Raji (cell line): ENCODE measurements around the gene MCC.

Source experiments
- POLR2A ChIP-seq: IDR thresholded peaks from 2 replicates; pipeline ENCODE4 v1.6.1; 2011; ENCODE audit warnings: low read depth, low read length, control low read depth; ENCODE audit not compliant: insufficient read depth

MCC gene

DNA sequence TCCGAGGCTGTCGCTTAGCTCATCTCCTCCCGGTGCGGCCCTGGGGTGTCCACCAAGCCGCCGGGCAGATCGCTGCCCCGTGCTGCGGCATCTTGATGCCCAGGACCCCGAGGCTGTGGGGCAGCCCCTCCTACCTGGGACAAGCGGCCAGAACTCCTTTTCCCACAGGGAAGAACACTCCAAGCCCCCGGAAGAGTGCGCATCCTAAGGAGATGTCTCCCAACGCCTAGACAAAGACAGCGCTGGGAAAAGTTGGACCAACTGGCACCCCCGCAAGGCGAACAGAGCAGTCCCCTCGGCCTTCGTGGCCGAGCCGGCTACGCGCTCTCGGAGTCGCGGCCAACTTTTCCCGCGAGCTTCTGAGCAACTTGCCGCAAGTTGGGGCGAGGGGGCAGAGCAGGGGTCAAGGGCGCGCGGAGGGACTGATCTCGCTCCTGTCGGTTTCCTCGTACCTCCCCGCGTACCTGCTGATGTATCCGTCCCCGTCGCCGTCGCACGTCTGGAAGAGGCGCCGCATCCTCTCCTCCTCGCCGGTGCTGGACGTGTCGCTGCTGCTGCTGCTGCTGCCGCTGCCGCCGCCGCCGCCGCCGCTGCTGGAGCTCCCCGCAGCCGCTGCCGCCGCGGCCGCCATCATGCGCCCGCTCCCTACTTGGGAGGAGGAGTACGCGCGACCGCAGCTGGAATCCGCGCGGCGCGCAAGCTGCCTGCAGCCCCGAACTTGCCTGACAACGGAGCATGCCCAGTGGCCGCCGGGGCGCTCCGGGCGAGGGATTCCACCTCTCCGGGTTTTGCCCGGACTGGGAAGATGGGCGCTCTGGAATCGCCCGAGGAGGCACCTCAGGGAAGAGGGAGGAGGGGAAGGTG is at the start of gene MCC:
TSS of gene MCC (minus strand) at position 673 of the 864 bp plus-strand sequence.
- no peak for TF ChIP-seq POLR2A

DNA sequence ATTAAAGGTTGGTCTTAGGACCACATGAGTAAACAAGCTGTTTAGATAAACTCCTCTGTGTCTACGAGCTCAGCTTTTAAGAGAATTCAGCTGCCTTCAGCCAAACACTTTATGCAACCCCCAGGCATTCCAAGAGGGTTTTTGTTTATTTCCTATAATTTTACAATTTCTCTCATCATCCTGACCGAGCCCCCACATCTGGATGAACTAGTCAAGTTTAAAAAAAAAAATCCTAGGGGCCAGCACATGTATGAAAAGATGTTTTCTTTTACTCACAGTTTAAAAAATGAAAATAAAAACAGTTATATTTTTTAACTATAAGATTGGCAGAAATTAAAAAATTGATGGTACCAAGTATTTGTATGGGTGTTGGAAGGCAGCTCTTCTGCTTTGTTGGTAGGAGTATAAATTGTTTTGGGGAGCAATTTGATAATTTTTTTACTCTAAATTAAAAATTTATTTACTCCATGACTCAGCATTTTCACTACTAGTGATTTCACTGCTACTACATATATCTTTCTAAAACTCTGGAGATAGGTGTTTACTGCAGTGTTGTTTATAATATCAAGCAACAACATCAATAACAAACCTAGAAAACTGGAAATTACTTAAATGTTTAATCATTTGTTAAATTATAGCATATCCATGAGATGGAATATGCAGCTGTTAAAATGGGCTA is 43.4 kb upstream of the MCC start:
- TF ChIP-seq POLR2A = no peak

GRCh38 chr5:113527746-113528145 is 39.5 kb upstream of the MCC start:
- TF ChIP-seq POLR2A = no peak

- no peak for TF ChIP-seq POLR2A
Measured at GRCh38 chr5:113526421-113526820, 38.2 kb upstream of the MCC start.

GRCh38 chr5:113524927-113525326 is 36.7 kb upstream of the MCC start:
- TF ChIP-seq POLR2A = no peak

- TF ChIP-seq POLR2A = no peak
Measured at GRCh38 chr5:113523168-113523567, 34.9 kb upstream of the MCC start.

DNA sequence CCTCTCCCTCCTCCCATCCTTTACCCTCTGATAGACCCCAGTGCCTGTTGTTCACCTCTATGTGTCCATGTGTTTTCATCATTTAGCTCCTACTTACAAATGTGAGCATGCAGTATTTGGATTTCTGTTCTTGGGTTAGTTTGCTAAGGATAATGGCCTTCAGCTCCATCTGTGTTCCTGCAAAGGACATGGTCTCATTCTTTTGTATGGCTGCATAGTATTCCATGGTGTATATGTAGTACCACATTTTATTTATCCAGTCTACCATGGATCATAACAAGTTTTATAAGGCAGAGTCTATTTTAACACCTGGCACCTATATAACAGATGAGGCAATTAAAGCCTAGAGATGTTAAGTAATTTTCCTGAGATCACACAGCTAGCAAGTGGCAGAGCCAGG is 32.6 kb upstream of the MCC start:
- TF ChIP-seq POLR2A = no peak

DNA sequence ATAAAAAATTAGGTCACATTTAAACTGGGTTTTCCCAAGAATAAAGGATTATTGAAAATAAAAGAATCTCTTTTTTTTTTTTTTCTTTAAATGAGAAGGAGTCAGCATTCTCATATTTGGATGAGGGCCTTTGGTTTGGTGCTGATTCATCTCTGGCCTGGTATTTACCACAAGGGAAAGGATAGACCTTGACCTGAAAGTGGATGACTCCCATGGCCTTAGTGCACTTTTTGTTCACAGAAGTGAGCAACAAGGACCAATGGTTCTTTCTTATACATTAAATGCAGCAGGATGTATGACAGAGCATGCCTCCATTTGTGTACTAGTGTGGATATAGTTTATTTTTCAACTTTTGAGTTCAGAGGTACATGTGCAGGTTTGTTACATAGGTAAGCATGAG is 32.2 kb upstream of the MCC start:
- TF ChIP-seq POLR2A = no peak

DNA sequence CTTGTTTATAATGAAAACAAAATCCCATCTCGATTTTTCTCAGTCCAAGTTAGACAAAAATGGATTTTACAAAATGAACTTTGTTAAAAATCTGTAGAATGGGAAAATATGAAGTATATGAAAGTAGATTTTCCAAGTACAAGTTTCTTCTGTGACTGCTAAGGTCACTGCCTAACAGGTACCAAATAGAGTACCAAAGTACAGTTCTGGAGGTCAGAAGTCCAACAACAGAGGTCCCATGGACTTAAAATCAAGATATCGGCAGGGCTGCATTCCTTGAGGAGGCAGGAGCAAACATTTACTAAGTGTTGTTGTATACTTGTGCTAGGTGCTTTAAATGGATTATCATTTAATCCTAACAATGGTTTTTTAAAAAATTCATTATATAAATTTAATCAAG is 31.2 kb upstream of the MCC start:
- no peak for TF ChIP-seq POLR2A

- no peak for TF ChIP-seq POLR2A
Measured at GRCh38 chr5:113518884-113519283, 30.6 kb upstream of the MCC start.

GRCh38 chr5:113514289-113514635 is 26.0 kb upstream of the MCC start:
- TF ChIP-seq POLR2A = no peak

GRCh38 chr5:113513384-113514288 is 25.4 kb upstream of the MCC start, which contains the start of gene YTHDC2:
Gene YTHDC2 (plus strand): TSS chr5:113513694. CDS start chr5:113513896, 202 bp downstream.
- peak; percentile 95 for TF ChIP-seq POLR2A

DNA sequence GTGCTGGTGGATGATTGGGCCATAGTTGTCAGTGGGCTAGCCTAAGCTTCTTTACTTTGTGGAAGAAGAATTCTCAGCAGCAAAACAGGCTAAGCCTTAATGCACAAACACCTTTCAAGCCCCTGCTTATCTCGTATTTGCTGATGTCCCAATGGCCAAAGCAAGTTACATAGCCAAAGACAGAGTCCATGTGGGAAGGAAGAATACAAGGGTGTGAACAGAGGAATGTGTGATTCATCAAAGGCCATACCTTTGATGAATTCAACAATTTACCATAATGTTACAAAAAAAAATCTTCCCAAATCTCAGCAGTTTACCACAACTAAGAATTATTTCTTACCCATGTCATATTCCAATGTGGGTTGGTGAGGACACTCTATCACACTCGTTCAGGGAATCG is 24.1 kb upstream of the MCC start:
- no peak for TF ChIP-seq POLR2A

GRCh38 chr5:113510836-113511451 is 22.7 kb upstream of the MCC start:
- no peak for TF ChIP-seq POLR2A

DNA sequence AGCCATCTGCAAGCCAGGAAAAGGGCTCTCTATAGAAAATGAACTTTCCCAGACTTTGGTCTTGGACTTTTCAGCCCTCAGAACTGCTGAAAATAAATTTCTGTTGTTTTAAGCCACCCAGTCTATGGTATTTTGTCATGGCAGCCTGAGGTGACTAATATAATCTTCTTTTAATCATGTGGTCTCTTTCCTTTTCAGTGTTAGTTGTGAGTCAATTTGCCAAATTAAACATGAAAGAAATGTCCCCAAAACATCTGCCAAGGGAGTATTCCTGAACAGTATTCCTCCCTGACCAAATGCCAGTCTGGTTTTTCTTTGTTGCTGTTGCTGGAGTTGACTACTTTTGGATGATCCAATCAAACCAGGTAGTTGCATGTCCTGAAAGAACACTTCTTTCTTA is 20.5 kb upstream of the MCC start:
- no peak for TF ChIP-seq POLR2A
